Stomach (tissue), 9 donors: ENCODE measurements around the gene APLN. TPM values are rescaled to one million over a fixed set of nuclear protein-coding genes. Genes with fewer than 3 reads are reported as not detected.

Source experiments
- DNase-seq, 2 donors: peaks; one replicate each; pipeline versions ENCODE4 v3.0.0 to v3.0.0-alpha.2; 2013 to 2019
- H3K27ac ChIP-seq, 5 donors: fragments of 200-600 bp in 4 of 5; sonication (generic) in 4 of 5; one replicate each; pipeline ENCODE4 v1.5.1; 2013 to 2019; ENCODE audit warnings: mild to moderate bottlenecking in 1 of 5, moderate library complexity in 1 of 5
- H3K27me3 ChIP-seq, 3 donors: fragments of 200-600 bp; sonication (generic); one replicate each; pipeline ENCODE4 v1.5.1; 2017 to 2019; ENCODE audit warnings: mixed run types in 1 of 3
- H3K36me3 ChIP-seq, 4 donors: fragments of 200-600 bp; sonication (generic); 1 replicate in 3 of 4; 2 replicates in 1 of 4; pipeline ENCODE4 v1.5.1; 2016 to 2019
- H3K4me1 ChIP-seq, 4 donors: fragments of 200-600 bp; sonication (generic); one replicate each; pipeline ENCODE4 v1.5.1; 2016 to 2019
- H3K4me3 ChIP-seq, 4 donors: fragments of 200-600 bp; sonication (generic) in 3 of 4; one replicate each; pipeline ENCODE4 v1.5.1; 2016 to 2019; ENCODE audit warnings: mild to moderate bottlenecking in 1 of 4
- H3K9me3 ChIP-seq, 4 donors: fragments of 200-600 bp; sonication (generic); one replicate each; pipeline ENCODE4 v1.5.1; 2016 to 2019
- EP300 ChIP-seq: sonication (generic); formaldehyde crosslinking; IDR thresholded peaks from one replicate; pipeline ENCODE4 v1.6.1; 2017; ENCODE audit warnings: antibody characterized with exemption
- POLR2A ChIP-seq, 4 donors: fragments of 450-650 bp; IDR thresholded peaks; one replicate each; pipeline ENCODE4 v1.6.1; 2016; ENCODE audit warnings: antibody characterized with exemption in 4 of 4, control low read depth in 2 of 4, mild to moderate bottlenecking in 1 of 4, moderate library complexity in 1 of 4
- POLR2AphosphoS5 ChIP-seq, 3 donors: sonication (generic); formaldehyde crosslinking; IDR thresholded peaks; one replicate each; pipeline ENCODE4 v1.6.1; 2016; ENCODE audit warnings: antibody characterized with exemption in 3 of 3
- WGBS, 5 donors: extraction: QIAGEN DNeasy Blood & Tissue Kit in 3 of 5; methylation state at CpG; one replicate each; pipeline versions ENCODE4 v1.1.5 to v1.1.7; 2013 to 2018; 5-methylcytosine and 5-hydroxymethylcytosine counted together
- intact Hi-C: fragments of 100-400 bp; cut with DNase I; formaldehyde crosslinking; loops from one replicate; pipeline ENCODE4 v1.15.1; 2023; ENCODE audit warnings: low total_unique reads
- polyA plus RNA-seq, 3 donors: library from polyadenylated mRNA; stranded (reverse); fragments of 200-250 nt; gene quantifications; one replicate each; pipeline ENCODE4 v1.2.3, GENCODE V29; 2013
- total RNA-seq, 5 donors: library from RNA; depleted of rRNA; stranded (reverse); fragments of >200 nt; gene quantifications; one replicate each; pipeline versions ENCODE4 v1.1.0 to v1.2.3, GENCODE V29; 2014 to 2016
- TF ChIP-seq, protein P1 (sequence below), 7 experiments: fragments of 450-650 bp in 4 of 7; fragments of 200-600 bp in 3 of 7; sonication (generic) in 3 of 7; IDR thresholded peaks; one replicate each; pipeline ENCODE4 v1.5.1; 2016 to 2019; ENCODE audit warnings: antibody characterized with exemption in 7 of 7, control low read depth in 2 of 7, mild to moderate bottlenecking in 1 of 7
- donor health status: healthy with polysubstance abuse.
- donor health status: Bipolar disorder and iron deficiency.
- donor health status: healthy.

Gene APLN
- total and polyA plus RNA-seq, 8 donors: 0.18 to 1.1 (median 0.37) TPM; not detected in 4

GRCh38 chrX:129612396-129612795 is 42.4 kb downstream of the APLN start:
- peaks cover 0 to under 1% (median 0%) of the 10 kb centered on the region in 4 donors for H3K4me1 ChIP-seq
- no peaks in the 10 kb centered on the region for H3K9me3 ChIP-seq
- H3K4me3 ChIP-seq: no peak overlapping the region
- no peak overlapping the region for H3K27ac ChIP-seq
- DNase-seq: no peak
- H3K36me3 ChIP-seq: no peaks in the 10 kb centered on the region
- no peaks in the 10 kb centered on the region for H3K27me3 ChIP-seq
- TF ChIP-seq EP300 (no peak), POLR2A (IDR thresholded peaks at IDR 0.05) (no peak), POLR2AphosphoS5 (IDR thresholded peaks at IDR 0.05) (no peak)
- TF ChIP-seq, protein P1, sequence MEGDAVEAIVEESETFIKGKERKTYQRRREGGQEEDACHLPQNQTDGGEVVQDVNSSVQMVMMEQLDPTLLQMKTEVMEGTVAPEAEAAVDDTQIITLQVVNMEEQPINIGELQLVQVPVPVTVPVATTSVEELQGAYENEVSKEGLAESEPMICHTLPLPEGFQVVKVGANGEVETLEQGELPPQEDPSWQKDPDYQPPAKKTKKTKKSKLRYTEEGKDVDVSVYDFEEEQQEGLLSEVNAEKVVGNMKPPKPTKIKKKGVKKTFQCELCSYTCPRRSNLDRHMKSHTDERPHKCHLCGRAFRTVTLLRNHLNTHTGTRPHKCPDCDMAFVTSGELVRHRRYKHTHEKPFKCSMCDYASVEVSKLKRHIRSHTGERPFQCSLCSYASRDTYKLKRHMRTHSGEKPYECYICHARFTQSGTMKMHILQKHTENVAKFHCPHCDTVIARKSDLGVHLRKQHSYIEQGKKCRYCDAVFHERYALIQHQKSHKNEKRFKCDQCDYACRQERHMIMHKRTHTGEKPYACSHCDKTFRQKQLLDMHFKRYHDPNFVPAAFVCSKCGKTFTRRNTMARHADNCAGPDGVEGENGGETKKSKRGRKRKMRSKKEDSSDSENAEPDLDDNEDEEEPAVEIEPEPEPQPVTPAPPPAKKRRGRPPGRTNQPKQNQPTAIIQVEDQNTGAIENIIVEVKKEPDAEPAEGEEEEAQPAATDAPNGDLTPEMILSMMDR (IDR thresholded peaks at IDR 0.05): no peak
- intact Hi-C loops: no loop called here
- WGBS, 5 donors: 69 to 96% (median 86%) methylated on average over 2 of the region's 2 CpGs

- intact Hi-C loops: no loop called here
- TF ChIP-seq POLR2A (IDR thresholded peaks at IDR 0.05): no peak
- no peak for TF ChIP-seq EP300
- TF ChIP-seq, protein P1 (IDR thresholded peaks at IDR 0.05): no peak
- no peak for TF ChIP-seq POLR2AphosphoS5 (IDR thresholded peaks at IDR 0.05)
- no peak for DNase-seq
- WGBS, 5 donors: 56 to 86% (median 71%) methylated on average over 1 of the region's 1 CpG
- H3K4me1 ChIP-seq: peaks cover 0 to 9% (median 3%) of the 10 kb centered on the region in 4 donors
- no peaks in the 10 kb centered on the region for H3K9me3 ChIP-seq
- no peak overlapping the region for H3K4me3 ChIP-seq
- H3K27me3 ChIP-seq: peaks cover 0 to 7% (median 0%) of the 10 kb centered on the region in 3 donors
- H3K27ac ChIP-seq: no peak overlapping the region
- no peaks in the 10 kb centered on the region for H3K36me3 ChIP-seq
Measured at GRCh38 chrX:129609395-129609794, 45.4 kb downstream of the APLN start.

DNA sequence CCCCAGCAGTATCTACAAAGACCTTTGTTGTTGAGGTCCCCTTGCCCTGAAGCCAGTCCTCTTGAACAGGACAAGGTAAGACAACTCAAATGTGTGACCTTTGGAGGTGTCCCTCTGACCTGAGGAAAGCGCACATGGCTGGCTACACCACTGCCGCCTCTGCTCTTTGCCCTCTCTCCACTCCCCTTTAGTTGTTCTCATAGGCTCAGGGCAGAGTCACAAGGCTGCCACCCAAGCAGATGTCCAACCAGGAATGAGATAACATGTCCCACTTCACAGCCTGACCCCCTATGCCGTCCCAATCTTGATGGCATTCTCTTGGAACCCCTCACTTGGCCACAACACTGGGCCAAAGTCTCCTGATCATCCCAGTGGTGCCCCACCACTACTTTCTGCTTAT is 46.3 kb downstream of the APLN start:
- H3K9me3 ChIP-seq: no peaks in the 10 kb centered on the region
- H3K4me1 ChIP-seq: peaks cover 0 to 13% (median 3%) of the 10 kb centered on the region in 4 donors
- TF ChIP-seq EP300 (no peak), POLR2A (IDR thresholded peaks at IDR 0.05) (no peak), POLR2AphosphoS5 (IDR thresholded peaks at IDR 0.05) (no peak)
- TF ChIP-seq, protein P1 (IDR thresholded peaks at IDR 0.05): no peak
- 72 to 90% (median 82%) methylated on average over 3 of the region's 3 CpGs; no CpG with 5 or more reads in 1 of the 5 donors for WGBS, 5 donors
- DNase-seq: no peak
- peaks cover 0 to 7% (median 0%) of the 10 kb centered on the region in 3 donors for H3K27me3 ChIP-seq
- no peak overlapping the region for H3K27ac ChIP-seq
- no peak overlapping the region for H3K4me3 ChIP-seq
- intact Hi-C loops: no loop called here
- no peaks in the 10 kb centered on the region for H3K36me3 ChIP-seq

DNA sequence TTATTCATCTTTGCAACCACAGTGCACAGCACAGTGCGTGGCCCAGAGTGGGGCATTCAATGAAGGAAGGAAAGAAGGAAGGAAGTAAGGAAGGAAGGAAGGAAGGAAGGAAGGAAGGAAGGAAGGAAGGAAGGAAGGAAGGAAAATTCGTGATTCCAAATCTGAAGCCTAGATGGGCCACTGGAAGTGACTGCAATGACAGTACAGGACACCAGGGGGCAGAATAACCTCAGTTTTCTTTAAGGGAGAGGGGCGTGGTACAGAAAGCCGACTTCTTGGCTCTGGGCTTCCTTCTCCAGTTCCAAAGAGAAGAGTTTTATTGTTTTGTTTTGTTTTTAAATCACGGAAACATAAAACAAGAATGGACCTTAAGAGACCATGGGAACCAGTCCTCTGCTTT is 47.8 kb downstream of the APLN start:
- WGBS, 5 donors: 0 to 4% (median 3%) methylated on average over 5 of the region's 5 CpGs
- no peaks in the 10 kb centered on the region for H3K9me3 ChIP-seq
- no peak overlapping the region for H3K27ac ChIP-seq
- TF ChIP-seq POLR2A (IDR thresholded peaks at IDR 0.05) (no peak), POLR2AphosphoS5 (IDR thresholded peaks at IDR 0.05) (no peak), EP300 (no peak)
- TF ChIP-seq, protein P1 (IDR thresholded peaks at IDR 0.05): peak in 5 of 7 experiments; percentile 47 to 92 (median 81)
- intact Hi-C loops: no loop called here
- H3K4me3 ChIP-seq: no peak overlapping the region
- H3K36me3 ChIP-seq: no peaks in the 10 kb centered on the region
- DNase-seq: peak; percentile 65 to 84
- H3K4me1 ChIP-seq: peaks cover 0 to 13% (median 3%) of the 10 kb centered on the region in 4 donors
- H3K27me3 ChIP-seq: peaks cover 0 to 7% (median 0%) of the 10 kb centered on the region in 3 donors
